ENCODE measurements around the gene ALDH8A1.
"Not testable (repeated sequence)": the region's sequence is repeated elsewhere in the genome, so short reads cannot be mapped to it uniquely, and the experiment has no call there.

The ALDH8A1 gene

DNA sequence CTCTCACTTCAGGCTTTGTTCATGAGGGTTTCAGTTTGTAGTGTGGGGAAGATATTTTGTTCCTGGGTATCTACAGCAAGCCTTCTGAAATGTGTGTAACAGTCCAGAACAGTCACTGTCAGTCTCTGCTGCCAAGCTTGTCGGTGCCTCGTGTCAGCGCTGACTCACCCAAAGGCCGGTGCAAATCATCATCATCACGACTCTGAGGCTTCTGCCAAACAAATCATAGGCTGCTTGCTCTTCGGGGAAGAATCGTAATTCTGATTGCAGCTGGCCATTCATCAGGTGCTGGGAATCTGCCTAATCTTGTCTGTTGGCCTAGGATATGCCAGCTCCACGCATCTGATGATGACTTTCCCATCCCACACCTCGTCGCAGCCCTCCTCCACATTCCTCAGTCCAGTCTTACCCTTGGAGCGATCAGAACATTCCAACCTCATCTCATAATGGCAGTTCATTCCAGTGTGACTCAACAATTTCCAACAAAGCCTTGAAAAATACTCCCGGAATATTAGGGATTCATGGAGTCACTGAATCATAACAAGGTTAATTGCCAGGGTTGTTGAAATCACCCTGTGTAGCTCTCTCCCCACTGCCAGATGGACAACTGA lies 40.9 kb downstream of the ALDH8A1 start:
- no peak for DNase-seq

DNA sequence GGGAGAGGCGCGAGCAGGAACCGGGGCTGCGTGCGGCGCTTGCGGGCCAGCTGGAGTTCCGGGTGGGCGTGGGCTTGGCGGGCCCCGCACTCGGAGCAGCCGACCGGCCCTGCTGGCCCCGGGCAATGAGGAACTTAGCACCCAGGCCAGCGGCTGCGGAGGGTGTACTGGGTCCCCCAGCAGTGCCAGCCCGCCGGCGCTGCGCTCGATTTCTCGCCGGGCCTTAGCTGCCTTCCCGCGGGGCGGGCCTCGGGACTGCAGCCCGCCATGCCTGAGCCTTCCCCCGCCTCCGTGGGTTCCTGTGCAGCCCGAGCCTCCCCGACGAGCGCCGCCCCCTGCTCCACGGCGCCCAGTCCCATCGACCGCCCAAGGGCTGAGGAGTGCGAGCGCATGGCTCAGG lies 45.2 kb downstream of the ALDH8A1 start:
- not testable (repeated sequence) for DNase-seq

DNA sequence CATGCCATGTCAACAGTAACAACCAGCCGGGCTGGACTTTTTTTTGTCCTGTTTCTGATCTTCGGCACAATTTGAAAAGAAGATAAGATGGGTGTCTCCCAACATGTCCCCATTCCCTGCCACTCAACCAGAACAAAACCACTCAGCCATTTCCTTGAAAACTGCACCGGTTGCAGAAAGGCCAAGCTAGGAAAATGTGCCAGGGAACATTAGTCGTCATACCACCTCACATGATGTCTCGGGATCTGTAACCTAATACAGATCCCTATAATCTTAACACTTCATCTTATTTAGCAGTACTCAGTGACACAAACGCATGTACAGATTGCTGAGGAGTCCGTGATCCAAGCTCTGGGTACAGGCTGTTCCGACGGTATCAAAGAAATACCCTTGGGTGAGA lies 46.5 kb downstream of the ALDH8A1 start:
- no peak for DNase-seq

DNA sequence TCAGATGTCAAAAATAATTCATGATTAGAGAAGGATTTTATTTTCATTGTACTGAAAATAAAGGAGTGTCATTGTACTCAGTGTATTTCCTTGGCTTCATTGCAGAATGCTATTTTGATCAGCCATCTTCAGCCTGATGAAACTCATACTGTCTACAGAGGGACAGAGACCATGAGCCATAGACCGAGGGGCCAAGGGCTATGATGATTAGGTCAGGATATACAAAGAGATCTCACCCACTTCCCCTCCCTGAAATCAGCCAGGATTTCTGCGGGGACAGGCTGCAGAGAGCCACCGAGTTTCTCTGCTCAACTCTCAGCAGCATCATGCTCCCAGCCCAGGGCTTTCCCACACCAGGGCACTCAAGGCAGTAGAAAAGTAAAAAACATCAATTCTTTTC lies 47.0 kb downstream of the ALDH8A1 start:
- DNase-seq: no peak

DNA sequence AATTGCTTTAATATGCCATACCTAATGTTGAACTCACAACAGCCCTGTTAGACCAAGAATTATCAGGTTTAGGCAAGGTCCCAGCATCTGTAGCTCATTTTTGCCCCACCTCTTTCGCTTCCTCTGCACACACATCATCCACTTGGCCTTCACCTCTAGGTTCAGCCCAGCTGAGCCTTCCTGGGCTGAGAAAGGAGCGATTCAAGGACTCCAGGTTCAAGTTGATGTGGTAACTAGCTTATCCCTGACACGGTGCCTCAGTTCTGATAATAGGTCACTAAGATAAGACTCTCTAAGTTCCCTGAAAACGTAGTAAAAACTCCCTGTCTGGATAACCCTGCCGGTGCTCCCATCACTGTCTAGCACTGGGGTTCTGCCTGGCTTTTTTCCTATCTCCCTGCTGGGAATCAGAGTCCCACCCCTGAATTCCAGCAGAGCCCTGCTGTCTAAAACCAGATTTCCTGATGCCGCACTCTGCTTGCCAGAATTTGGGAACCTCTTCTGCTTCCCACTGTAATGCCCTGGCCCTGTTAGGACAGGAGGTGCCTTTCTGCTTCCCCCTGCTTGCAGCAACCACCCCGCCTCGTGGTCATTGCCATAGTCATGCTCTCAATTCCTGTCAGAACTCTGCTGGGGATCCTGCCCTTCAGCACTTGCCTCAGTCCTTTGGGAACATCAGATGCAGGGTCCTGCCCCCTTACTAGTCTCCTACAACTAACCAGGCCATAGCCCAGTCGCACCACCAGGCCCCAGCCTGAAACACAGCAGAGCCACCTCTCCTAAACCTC lies 47.6 kb downstream of the ALDH8A1 start:
- DNase-seq: no peak

DNA sequence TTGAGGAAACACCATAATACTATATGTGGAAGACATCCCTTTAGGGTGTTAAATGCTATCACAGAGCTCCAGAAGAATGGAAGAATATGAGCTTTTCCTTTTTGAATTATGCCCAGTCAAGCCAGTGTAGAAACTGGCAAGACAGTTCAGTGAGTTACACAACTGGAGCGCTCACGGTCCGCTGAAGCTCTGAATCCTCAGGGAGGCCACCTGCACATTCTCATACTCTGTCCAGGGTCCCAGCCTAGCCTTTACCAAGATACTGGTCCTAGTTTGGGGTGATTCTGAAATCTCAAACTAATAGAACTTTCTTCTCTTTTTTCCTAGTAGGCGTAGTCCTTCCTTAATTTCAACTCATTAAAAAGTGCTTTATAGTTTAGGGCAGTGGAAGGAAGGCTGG lies 51.3 kb downstream of the ALDH8A1 start:
- DNase-seq: no peak

DNA sequence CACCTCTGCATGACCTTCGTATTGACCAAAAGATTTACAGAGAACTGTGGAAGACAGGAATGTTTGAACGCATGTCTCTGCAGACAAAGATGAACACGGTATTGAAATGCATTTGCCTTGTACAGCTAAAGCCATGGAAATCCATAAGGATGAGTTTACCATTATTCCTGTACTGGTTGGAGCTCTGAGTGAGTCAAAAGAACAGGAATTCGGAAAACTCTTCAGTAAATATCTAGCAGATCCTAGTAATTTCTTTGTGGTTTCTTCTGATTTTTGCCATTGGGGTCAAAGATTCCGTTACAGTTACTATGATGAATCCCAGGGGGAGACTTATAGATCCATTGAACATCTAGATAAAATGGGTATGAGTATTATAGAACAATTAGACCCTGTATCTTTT lies 51.7 kb downstream of the ALDH8A1 start:
- not testable (repeated sequence) for DNase-seq

DNA sequence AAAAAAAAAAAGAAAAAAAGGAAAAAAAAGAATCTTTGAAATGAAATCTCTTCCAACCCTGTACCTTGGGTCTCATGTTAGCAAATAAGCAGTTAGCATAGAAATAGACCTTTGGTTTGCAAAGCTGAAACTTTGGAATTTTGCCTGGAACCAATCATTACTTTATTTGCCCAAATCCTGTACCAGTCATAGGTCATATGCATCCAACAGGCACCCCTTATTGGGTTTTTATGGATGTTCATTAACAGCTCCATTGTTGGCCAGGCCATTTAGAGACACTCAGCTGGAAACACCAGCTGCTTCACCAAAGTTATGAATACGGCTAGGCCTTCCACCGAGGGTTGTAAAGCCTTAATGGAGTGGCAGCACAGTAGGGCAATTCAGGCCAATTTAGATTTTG lies 53.0 kb downstream of the ALDH8A1 start:
- DNase-seq: peak; percentile 98

DNA sequence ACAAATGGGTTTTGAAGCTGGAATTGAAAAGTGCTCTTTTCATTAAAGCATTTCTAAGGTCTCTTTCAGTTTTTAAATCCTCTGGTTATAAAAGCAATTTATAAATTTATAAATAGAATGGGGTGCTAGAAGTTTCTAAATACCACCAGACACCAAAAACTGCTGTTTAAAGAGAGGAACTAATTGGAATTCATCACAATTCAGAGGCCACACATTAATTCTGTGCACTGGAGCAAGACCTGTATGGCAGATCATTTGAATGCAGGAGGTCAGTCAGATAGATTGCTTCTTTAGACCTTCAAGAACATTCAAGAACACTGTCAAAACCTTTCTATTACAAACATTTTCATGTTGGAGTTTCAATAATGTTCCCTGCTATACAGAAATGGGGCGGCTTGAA lies 55.1 kb downstream of the ALDH8A1 start:
- no peak for DNase-seq

DNA sequence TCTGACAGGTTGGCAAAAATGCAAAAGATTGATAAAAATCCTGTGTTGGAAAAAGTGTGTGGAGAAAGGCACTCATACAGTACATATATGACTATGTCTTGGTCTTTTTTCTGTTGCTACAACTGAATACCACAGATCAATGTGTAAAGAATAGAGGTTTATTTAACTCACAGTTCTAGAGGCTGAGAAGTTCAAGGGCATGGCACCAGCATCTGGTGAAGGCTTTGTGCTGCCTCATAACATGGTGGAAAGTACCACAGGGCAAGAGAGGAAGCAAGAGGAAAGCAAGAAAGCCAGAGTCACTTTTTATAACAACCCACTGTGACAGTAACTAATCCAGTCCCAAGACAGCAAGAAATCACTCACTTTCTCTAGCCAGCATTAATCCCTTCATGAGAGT lies 57.5 kb downstream of the ALDH8A1 start:
- no peak for DNase-seq

DNA sequence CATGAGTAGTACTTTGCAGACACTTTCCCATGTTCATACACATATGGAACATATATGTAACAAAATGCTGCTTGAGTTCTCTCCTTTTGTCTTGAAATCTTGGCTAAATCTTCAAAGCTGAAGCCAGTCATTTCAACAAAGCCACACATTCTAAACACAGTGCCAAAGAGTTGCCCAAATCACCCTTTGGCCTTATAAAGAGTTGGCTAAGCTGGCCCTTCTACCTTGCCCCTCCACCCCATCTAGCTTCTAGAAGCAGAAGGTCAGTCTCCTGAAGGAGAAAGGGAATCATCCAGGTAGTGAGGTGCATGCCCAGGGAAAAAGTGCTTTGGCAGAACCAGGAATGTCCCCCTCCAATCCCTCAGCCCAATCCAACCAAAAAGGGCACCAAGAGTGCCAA lies 58.3 kb downstream of the ALDH8A1 start:
- DNase-seq: no peak

DNA sequence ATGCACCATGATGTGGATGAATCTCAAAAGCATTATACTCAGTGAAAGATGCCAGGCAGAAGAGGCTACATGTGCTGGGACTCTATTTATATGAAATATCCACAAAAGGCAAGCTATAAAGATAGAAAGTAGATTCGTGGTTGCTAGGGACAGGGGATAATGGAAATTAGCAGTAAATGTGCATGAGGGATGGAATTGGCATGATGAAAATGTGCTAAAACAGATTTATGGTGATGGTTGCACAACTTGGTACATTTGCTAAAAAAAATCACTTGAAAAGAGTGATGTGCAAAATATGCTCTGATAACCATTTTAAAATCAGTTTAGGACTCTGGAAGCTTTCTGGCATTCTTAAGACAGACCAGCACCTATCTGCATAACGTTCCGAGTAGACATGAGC lies 61.6 kb downstream of the ALDH8A1 start:
- no peak for DNase-seq

DNA sequence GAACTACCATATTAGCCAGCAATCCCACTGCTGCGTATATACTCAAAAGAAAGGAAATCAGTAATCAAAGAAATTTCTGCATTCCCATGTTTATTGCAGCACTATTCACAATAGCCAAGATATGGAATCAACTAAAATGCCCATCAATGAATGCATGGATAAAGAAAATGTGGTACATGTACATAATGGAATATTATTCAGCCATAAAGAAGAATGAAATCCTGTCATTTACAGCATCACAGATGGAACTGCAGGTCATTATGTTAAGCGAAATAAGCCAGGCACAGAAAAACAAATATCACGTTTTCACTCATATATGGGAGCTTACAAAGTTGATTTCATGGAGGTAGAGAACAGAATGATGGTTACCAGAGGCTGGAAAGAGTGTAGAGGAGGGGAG lies 65.1 kb downstream of the ALDH8A1 start:
- no peak for DNase-seq

DNA sequence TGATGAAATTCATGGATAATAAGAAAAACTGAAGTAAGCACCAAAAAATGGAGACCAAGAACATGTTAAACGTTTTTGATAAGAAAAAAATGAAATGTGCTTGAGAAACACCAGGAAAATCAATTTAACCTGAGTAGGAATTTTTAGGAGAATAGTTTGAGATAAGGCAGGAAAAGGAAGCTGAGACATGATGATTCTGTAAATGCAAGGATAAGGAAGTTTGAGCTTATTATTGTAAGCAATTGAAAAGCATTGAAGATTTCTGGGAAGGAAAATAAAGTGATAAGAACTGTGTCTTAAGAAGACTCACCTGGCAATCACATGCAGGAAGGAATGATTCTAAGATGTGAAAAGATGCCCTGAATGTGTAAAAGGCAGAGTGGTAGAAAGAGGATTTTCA lies 66.6 kb downstream of the ALDH8A1 start:
- DNase-seq: no peak

DNA sequence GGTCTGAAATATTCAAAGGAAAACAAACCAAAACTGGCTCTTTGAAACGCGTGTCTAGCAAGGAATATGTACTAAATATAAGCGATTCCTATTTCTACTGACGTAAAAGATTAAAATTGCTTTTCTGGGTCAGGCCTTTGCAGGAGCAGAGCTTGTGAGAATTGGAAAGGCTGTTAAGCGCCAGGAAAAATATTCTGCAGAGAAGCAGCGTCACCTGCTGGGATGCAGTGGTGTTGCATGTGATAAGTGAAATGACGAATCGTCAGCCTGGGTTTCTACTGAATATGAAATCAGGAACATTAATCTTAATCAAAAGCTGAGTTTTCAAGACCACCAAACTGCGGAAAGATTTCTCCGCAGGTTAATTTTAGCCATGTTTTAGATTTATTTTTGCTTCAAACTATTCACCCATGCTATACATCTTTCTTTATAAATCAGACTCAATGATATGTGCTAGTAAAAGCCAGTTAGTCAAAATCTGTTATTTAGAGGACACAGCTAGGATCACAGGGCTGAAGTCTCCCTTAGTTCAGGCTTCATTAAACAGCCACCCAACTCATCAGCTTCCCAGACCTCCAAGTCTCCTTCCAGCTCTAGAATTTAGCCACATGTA lies 67.4 kb downstream of the ALDH8A1 start:
- DNase-seq: peak; percentile 81

DNA sequence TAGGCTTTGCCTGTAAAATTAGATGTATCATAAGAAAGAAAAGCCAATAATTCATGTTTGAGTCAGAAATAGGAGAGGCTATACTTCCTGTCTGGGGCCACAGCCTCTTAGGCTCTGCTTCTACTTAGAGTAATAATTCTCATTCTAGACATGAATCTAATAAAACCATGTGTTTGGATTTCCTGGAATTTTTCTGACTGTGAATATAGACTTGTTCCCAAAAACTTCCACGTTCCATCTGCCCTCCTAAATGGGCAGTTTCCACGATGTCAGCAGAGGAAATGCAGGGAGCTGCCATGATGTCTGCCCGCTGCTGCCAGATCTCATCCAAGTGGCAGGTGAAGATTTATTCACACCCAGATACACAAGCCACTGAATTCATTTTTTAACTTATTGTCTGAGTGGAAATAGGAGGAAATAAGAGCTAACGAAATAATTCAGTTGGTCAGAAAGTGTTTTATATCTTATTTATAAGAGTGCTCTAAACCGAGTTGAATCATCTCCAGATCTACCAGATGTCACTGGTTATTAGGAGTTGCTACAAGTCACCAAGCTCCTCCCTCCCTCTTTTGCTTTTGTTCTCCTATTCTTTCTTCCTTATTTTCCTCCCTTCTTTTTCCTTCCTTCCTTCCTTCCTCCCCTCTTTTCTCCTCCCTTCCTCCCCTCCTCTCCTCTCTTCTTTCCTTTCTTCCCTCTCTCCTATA lies 69.3 kb downstream of the ALDH8A1 start:
- DNase-seq: no peak

DNA sequence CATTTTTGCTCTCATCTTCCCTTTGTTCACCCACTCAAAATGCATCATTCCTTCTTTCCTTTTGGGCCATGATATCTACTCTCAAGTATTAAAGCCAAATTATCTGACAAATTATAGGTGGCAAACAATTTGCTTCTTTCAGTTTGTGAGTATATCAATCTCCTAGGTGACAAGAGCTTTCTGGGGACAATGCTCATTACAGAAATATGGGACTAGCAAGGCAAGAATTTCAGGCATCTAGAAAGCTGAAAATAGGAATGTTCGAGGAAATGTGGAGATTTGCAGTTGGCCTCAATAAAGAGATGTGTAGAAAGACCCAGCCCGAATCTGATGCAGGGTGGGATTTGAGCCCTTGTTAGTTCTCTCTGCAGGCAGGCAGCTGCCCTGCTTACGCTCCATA lies 71.8 kb downstream of the ALDH8A1 start:
- no peak for DNase-seq

DNA sequence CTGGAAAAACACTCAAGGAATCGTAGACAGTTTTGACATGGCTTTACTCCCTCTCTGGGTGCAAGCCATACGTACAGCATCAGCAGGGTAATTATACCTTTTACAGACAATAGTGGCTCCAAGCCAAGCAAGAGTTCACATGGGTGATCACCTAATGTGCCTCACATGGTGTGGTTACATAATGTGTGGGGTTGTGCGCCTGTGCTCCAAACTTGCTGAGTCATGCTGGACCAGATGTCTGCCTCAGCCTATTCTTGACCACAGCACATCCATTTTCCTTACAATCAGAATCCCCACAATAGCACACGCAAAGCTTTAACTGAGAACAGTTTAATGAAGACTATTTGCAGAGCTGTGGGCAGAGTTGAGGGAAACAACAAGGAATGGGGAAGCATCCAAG lies 74.5 kb downstream of the ALDH8A1 start:
- no peak for DNase-seq

DNA sequence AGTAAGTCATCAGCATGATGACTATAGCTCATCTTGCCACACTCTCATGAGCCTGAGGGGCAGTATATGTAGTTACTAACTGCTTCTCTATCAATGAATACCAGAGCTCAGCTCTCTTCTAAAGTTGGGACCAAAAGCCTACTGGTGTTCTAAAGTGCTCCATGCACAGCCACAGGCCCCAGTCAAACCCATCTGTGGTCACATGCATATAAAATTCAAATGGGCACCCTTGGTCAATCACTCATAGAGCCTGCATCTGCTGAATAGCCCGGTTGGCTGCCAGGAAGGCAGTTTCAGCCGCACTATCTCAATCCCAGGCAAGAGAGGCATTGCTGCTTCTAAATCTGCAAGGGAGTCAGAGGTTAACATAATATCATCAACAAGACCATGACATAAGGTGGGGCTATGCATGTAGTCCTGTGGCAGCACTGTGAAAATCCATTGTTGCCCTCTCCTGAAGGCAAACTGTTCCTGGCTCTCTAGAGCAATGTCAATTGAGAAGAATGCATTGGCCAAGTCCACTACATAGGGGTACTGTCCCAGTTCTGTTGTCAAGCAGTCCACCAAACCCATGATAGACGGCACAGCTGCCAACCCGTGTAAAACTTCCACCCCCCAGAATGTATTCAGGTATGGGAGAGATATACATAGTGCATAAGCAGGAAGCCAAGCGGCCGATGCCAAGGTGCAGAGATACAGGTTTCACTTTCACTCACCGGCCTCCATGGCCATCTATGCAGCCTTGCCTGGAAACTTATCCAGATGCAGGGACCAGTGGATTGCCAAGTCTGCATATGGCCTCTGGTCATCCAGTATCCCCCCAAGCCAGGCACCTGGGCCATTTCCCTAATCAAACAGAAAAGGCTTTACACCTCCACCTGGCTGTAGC lies 76.2 kb downstream of the ALDH8A1 start:
- no peak for DNase-seq

DNA sequence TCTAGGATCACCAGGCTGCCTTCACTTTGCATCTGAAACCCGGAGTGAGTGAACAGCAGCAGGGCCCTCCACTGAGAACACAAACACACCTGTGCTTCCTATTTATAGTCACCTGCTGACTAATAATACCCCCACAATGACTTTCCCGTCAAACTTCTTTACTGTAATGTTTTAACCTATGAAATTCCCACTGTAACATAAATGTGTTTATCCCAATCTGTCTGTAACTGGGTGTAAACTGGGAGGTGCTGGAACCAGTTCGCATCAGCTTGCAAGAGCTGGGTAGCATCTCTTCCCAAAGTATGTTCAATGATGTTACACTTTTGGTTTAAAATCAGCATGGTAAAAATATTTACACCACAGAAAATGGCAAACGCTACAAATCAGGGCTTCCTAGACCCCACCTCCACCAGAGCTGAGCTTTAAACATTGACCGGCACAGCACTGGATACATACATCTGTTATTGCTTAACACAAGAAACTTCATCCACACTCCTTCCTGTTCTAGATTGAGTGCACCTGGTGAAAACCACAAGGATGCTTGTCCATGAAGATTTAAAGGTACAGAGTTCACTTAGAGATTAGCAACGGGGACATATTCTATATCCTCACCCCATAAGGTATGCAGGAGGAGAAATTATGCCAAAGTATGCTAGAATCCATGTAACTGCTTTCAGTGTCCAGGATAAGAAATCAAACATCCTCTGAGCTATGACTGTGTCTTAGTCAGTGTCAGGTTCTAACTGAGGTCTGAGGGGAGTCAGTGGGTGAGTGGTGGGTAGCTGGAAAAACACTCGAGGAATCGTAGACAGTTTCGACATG lies 79.0 kb downstream of the ALDH8A1 start:
- DNase-seq: peak; percentile 93

DNA sequence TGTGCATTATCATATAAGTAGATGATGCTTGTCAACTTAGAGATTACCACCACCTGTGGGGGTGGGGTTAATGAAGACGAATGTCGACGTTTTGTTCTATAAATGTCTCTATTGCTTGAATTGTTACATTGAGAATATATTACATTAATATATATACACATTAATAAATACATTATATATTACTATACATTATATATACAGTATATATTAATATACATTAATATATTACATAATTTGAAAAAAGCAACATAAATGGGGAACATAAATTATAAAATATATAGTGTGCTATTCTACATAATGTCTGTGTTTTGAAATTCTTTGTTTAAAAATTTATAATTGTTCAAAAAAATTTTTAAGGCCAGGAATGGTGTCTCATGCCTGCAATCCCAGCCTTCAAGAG lies 81.1 kb downstream of the ALDH8A1 start:
- no peak for DNase-seq

All from NCI-H146 (cell line).